Upper lobe of left lung (tissue), 4 donors: Measurements from ENCODE around the gene HACD3.

Experiments used
- POLR2AphosphoS5 ChIP-seq, 2 donors: sonication (generic); formaldehyde crosslinking; IDR thresholded peaks; one replicate each; pipeline ENCODE4 v1.5.1; 2017; ENCODE audit warnings: antibody characterized with exemption in 2 of 2
- TF ChIP-seq, protein P1 (sequence below), 6 experiments: fragments of 450-650 bp in 4 of 6; fragments of 200-600 bp in 2 of 6; sonication (generic) in 2 of 6; IDR thresholded peaks; one replicate each; pipeline ENCODE4 v1.5.1; 2016 to 2019; ENCODE audit warnings: antibody characterized with exemption in 6 of 6

GRCh38 chr15:65578904-65579728 is 48.9 kb downstream of the HACD3 start:
- TF ChIP-seq, protein P1, sequence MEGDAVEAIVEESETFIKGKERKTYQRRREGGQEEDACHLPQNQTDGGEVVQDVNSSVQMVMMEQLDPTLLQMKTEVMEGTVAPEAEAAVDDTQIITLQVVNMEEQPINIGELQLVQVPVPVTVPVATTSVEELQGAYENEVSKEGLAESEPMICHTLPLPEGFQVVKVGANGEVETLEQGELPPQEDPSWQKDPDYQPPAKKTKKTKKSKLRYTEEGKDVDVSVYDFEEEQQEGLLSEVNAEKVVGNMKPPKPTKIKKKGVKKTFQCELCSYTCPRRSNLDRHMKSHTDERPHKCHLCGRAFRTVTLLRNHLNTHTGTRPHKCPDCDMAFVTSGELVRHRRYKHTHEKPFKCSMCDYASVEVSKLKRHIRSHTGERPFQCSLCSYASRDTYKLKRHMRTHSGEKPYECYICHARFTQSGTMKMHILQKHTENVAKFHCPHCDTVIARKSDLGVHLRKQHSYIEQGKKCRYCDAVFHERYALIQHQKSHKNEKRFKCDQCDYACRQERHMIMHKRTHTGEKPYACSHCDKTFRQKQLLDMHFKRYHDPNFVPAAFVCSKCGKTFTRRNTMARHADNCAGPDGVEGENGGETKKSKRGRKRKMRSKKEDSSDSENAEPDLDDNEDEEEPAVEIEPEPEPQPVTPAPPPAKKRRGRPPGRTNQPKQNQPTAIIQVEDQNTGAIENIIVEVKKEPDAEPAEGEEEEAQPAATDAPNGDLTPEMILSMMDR (IDR thresholded peaks at IDR 0.05), result no peak
- no peak for TF ChIP-seq POLR2AphosphoS5 (IDR thresholded peaks at IDR 0.05)
